Iris pigment epithelial cell (primary cell): ENCODE data around the gene PRPF8.
"Not testable (repeated sequence)": the region's sequence is repeated elsewhere in the genome, so short reads cannot be mapped to it uniquely, and the experiment has no call there.

ENCODE experiments used
- DNase-seq: peaks from one replicate; pipeline ENCODE4 v3.0.0-alpha.2; 2011; ENCODE audit warnings: low read depth

The PRPF8 gene

GRCh38 chr17:1716076-1716911, 31.6 kb upstream of the PRPF8 start:
- peak; percentile 100 for DNase-seq

- DNase-seq = no peak
Measured at GRCh38 chr17:1715803-1716075, 31.1 kb upstream of the PRPF8 start.

GRCh38 chr17:1714980-1715802, 30.5 kb upstream of the PRPF8 start:
- peak; percentile 91 for DNase-seq

GRCh38 chr17:1714427-1714979, 29.8 kb upstream of the PRPF8 start:
- DNase-seq = peak; percentile 98

GRCh38 chr17:1713878-1714426, 29.3 kb upstream of the PRPF8 start:
- no peak for DNase-seq

- DNase-seq = no peak
Measured at GRCh38 chr17:1713160-1713877, 28.7 kb upstream of the PRPF8 start.

GRCh38 chr17:1712271-1712670, 27.6 kb upstream of the PRPF8 start:
- no peak for DNase-seq

- DNase-seq = no peak
Measured at GRCh38 chr17:1711804-1712203, 27.1 kb upstream of the PRPF8 start.

- DNase-seq = no peak
Measured at GRCh38 chr17:1710807-1711553, 26.3 kb upstream of the PRPF8 start.

GRCh38 chr17:1709971-1710806, 25.5 kb upstream of the PRPF8 start, which contains the start of gene TLCD2:
Gene TLCD2 (minus strand): TSS chr17:1710377. CDS start chr17:1710242, 135 bp downstream.
- DNase-seq = peak; percentile 77

GRCh38 chr17:1709403-1709951, 24.8 kb upstream of the PRPF8 start:
- DNase-seq = peak; percentile 63

GRCh38 chr17:1708791-1709346, 24.2 kb upstream of the PRPF8 start:
- not testable (repeated sequence) for DNase-seq

GRCh38 chr17:1707107-1707506, 22.4 kb upstream of the PRPF8 start:
- no peak for DNase-seq

- no peak for DNase-seq
Measured at GRCh38 chr17:1705004-1705403, 20.3 kb upstream of the PRPF8 start.

GRCh38 chr17:1703063-1703462, 18.4 kb upstream of the PRPF8 start:
- no peak for DNase-seq

GRCh38 chr17:1699891-1700290, 15.2 kb upstream of the PRPF8 start:
- not testable (repeated sequence) for DNase-seq

GRCh38 chr17:1697681-1698080, 13.0 kb upstream of the PRPF8 start:
- DNase-seq = no peak

GRCh38 chr17:1695365-1695764, 10.7 kb upstream of the PRPF8 start:
- no peak for DNase-seq

- peak; percentile 54 for DNase-seq
Measured at GRCh38 chr17:1693339-1693738, 8.7 kb upstream of the PRPF8 start.
